ENCODE measurements around the gene TTLL3.
"Not testable (repeated sequence)": the region's sequence is repeated elsewhere in the genome, so short reads cannot be mapped to it uniquely, and the experiment has no call there.

- not testable (repeated sequence) for TF ChIP-seq CTCF (IDR thresholded peaks at IDR 0.05; ENCODE audit: insufficient read depth, low read length, poor library complexity, severe bottlenecking); EZH2phosphoT487 (conservative IDR thresholded peaks at IDR 0.05; ENCODE audit: low read length)
Measured at GRCh38 chr3:9847870-9848269, 37.8 kb downstream of the TTLL3 start.

All from SU-DHL-6 (cell line).